HG03432 (cell line): ENCODE measurements around the gene PTGES3.
"Not testable (repeated sequence)": the region's sequence is repeated elsewhere in the genome, so short reads cannot be mapped to it uniquely, and the experiment has no call there.

ENCODE experiments used
- ATAC-seq: cut with Tn5 transposase; IDR thresholded peaks from one replicate; pipeline ENCODE4 v1.9.1; 2021; ENCODE audit warnings: mild to moderate bottlenecking, moderate library complexity; ENCODE audit not compliant: unreplicated experiment

Gene PTGES3

DNA sequence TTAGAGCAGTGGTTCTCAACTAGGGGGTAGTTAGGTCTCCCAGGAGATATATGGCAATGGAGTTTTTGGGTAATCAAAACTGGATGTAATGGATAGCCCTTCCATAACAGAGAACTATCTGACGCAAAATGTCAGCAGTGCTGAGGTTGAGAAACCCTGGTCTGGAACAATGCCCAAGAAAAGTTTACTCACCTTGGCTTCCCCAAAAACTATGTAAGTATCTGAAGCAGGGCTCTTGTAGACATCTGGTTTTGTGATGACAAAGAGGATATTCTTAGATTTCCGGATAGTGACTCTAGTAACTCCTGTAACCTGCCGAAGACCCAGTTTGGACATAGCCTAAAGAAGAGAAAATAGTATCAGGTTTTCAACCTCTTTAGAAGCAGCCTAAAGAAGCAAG is 25.3 kb upstream of the PTGES3 start:
- no peak for ATAC-seq

DNA sequence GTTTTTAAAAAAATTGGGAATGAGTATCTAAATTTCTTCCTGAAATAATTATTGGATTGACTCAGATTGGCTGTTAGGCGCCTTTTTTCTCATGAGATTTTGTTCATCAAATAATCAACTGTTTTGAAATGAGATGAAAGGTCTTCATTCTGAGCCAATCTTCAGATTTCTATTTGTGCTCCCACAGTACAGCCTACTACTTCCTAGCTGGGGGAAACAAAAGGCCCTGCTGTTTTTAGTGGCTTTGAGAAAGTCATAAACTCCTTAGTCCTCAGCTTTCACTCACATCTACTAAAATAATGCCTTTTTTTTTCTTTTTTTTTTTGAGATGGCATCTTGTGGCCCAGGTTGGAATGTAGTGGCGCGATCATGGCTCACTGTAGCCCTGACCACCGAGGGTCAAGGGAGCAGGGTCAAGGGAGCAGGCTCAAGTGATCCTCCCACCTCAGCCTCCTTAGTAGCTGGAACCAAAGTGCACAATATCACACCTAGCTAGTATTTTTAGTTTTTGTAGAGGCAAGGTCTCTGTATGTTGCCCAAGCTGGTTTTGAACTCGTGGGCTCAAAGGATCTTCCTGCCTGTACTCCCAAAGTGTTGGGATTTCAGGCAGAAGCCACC is 21.8 kb upstream of the PTGES3 start:
- no peak for ATAC-seq

DNA sequence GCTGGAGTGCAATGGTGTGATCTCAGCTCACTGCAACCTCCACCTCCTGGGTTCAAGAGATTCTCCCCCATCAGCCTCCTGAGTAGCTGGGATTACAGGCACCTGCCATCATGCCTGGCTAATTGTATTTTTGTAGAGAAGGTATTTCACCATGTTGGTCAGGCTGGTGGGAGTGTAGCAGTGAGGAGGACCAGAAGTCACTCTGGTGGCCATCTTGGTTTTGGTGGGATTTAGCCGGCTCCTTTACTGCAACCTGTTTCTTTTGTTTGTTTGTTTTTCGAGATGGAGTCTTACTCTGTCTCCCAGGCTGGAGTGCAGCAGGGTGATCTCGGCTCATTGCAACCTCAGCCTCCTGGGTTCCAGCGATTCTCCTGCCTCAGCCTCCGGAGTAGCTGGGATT is 16.4 kb upstream of the PTGES3 start:
- not testable (repeated sequence) for ATAC-seq

DNA sequence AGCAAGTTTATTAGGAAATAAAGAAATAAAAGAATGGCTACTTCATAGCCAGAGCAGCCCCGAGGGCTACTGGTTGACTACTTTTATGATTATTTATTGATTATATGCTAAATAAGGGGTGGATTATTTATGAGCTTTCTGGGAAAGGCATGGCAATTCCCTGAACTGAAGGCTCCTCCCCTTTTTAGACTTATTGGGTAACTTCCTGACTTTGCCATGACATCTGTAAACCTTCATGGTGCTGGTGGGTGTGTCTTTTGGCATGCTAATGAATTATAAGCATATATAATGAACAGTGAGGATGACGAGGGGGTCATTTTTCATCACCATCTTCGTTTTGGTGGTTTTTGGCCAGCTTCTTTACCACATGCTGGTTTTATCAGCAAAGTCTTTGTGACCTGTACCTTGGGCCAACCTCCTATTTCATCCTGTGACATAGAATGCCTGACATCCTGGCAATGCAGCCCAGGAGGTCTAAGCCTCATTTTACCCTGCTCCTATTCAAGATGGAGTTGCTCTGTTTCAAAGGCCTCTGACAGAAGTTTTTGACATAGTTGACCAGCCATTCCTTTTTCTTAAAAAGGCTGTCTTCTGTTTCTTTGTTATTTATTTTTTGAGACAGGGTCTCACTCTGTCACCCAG is 11.1 kb upstream of the PTGES3 start:
- ATAC-seq = no peak

DNA sequence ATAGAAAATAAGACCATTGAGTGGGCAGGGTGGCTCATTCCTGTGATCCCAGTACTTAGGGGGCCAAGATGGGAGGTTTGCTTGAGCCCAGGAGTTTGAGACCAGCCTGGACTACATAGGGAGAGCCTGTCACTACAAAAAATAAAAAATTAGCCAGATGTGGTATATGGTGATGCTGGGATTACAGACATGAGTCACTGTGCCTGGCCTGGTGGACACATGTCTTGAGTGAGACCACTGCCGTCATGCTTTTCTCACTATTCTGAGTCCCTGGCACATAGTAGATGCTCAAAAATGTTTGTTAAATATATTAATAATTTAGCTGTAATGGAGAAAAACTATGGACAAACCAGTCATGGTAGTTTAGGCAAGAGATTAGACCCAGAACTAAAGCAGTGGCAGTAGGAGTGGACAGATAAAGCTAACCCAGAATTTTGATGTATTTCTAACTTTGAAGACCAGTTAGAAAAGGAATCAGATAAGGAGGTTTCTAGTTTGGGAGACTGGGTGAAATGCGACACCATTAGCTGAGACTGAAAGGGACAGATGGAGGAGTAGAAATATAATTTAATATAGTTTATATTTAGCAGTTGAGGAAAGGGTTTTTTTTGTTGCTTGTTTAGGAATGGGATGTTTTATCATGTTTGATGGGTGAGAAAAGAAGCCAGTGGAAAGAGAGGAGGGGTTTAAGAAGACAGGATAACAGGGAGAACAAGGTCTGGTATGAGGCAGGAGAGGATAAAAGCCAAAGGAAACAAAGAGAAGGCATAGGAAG is 7.4 kb upstream of the PTGES3 start:
- ATAC-seq = no peak

DNA sequence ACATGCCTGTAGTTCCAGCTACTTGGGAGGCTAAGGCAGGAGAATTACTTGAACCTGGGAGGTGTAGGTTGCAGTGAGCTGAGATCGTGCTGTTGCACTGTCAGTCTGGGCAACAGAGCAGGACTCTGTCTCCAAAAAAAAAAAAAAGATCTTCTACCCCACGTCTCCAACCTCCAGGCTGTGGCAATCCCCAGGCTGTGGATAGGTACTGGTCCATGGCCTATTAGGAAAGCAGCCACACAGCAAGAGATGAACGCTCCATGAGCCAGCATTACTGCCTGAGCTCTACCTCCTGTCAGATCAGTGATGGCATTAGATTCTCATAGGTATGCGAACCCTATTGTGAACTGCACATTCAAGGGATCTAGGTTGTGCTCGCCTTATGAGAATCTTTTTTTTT is 6.1 kb upstream of the PTGES3 start:
- no peak for ATAC-seq

DNA sequence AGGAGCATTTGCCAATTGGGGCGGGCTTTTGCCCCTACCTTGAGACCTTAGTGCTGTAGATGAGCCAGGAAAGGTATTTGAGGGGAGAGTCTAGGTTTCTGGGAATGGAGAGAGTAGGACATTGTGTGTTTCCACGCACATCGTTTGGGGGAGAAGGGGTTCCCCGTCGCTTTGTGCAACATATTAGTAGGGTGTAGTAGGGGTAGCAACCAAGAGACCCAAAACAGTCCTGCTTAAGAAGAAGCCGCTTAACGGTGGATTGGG is 694 bp upstream of the PTGES3 start:
- no peak for ATAC-seq

DNA sequence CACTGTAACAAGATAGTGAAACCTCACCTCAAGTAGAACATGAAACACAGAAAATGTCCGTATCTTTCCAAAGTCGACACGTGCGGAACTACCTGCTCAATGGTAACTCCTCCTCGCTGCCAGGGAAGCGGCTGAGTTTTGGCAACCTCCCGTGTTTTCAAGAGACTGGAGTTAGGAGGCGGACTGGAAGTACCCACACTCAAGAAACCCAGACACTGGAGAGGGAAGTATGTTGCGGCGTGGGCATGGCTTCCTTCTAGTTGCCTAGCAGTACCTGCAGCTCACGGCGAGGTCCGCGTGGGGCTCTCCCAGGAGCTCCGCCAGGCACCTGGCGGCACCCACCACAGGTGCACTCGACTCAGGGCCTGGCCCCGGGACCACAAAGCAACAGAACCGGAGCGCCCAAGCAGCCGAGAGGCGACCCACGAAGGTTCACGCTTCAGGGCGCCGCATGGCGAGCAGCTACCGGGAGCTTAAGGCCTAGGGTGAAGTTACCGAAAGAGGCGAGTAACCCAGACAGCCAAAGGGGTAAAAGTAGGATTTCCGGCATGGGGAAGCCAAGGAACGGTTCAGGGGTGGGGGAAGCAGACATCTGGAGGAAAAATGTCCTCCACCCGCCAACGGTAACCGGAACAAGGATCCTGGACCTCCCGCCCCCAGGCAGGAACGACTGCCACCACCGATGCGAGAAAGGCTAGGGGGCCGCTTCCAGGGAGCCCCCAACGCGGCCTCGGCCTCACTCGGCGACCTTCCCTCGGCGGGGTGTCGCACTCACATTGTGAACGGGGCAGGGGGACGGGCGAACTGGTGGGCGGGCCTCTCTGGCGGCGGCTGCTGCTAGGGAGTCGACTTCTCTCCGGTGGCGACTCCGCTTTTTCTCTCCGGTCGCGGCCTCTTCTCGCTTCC is 608 bp downstream of the PTGES3 start:
- ATAC-seq = no peak

DNA sequence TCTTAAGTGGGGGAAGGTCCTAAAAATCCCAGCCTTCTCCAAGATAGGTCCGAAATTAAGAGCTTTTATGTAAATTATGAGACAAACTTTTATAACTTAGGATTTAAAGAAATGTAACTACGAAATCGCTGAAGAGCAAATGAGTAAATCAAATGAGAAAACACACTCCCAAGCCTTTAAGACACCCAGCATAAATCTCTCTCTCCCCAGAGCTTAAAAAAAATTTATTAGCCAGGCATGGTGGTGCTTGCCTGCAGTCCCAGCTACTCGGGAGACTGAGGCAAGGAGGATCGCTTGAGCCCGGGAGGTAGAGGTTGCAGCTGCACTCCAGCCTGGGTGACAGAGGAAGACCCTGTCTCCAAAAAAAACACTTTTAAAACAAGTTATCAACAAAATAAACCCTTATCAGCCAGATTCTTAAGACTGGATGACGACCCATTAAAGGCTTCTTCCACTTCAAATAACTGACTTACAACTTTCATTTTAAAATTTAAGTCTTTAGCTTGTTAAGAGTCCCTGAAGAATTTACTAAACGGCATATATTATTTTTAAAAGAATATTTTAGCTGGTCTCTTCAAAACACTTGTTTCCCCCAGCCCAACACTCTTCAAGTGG is 3.2 kb downstream of the PTGES3 start:
- no peak for ATAC-seq

DNA sequence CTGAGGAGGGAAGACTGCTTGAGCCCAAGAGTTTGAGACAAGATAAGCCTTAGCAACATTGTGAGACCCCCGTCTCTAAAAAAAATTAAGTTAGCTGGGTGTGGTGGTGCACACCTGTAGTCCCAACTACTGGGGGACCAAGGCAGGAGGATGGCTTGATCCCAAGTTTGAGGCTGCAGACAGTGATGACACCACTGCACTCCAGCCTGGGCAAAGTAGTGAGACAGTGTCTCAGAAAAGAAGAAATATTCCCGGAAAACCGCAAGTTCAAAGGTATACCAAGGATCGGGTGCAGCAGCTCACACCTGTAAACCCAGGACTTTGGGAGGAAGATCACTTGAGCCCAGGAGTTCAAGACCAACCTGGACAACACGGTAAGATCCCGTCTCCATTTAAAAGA is 5.8 kb downstream of the PTGES3 start:
- no peak for ATAC-seq

DNA sequence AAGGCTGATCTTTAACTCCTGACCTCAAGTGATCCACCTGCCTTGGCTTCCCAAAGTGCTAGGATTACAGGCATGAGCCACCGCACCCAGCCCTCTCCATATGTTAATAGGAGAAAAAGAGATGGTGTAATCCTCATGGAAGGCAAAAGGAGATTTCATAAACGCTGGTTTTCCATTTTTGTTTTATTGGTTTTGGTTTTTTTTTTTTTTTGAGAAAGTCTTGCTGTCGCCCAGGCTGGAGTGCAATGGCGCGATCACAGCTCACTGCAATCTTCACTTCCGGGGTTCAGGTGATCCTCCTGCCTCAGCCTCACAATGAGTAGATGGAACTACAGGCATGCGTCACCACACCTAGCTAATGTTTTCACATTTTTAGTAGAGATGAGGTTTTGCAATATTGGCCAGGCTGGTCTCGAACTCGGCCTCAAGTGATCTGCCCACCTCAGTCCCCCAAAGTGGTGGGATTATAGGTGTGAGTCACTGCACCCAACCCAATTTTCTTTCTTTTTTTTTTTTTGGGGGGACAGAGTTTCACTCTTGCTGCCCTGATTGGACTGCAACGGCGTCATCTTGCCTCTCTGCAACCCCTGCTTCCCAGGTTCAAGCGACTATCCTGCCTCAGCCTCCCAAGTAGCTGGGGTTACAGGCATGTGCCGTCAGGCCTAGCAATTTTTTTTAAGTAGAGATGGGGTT is 8.1 kb downstream of the PTGES3 start:
- no peak for ATAC-seq

DNA sequence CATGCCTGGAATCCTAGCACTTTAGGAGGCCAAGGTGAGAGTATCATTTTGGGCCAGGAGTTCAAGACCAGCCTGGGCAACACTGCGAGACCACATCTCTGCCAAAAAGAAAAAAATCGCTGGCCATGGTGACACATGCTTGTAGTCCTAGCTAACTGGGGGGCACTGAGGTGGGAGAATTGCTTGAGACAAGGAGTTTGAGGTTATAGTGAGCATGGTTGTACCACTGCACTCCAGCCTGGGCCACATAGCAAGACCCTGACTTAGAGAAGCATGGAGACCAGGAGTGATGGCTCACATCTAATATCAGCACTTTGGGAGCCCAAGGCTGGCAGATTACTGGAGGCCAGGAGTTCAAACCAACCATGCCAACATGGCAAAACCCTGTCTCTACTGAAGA is 9.2 kb downstream of the PTGES3 start:
- ATAC-seq = no peak

DNA sequence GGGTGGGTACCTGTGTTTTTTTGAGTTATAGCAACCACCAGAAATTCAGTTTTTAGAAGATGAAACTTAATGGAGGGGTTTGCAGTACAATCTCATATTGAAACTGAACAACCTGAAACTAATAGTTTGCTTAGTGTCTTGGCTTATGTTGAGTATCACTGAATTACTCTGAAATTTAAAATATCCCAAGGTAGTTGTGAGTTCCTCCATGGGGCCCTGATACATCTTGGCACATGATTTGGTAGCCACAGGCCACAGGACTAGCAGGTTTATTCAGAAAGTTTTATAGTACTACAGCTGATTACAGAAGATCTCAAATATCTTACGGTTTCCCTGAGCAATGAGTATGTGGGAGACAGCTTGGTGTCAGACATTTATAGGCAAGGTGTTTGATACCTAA is 10.4 kb downstream of the PTGES3 start:
- peak; percentile 76 for ATAC-seq

DNA sequence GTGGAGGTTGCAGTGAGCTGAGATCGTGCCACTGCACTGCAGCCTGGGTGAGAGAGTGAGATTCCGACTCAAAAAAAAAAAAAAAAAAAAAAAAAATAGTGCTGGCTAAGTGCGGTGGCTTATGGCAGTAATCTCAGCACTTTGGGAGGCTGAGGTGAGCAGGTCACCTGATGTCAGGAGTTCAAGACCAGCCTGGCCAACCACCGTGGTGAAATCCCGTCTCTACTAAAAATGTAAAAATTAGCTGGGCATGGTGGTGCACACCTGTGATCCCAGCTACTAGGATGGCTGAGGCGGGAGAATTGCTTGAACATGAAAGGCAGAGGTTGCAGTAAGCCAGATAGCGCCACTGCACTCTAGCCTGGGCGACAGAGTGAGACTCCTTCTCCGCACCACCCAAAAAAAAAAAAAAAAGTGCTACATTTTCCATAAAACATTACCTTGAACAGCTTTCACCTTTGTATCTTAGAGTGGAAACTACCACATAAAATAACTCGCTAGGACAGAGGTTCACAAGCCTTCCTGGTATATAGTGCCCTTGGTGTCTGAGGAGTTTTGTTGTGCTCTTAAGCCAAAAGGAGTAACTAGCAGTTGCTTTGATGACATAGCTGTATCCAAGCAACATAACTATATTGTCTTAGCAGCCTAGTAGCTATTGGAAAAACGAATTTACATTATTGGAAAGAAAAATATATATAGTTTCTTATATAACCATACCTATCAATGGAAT is 11.1 kb downstream of the PTGES3 start:
- ATAC-seq = no peak

DNA sequence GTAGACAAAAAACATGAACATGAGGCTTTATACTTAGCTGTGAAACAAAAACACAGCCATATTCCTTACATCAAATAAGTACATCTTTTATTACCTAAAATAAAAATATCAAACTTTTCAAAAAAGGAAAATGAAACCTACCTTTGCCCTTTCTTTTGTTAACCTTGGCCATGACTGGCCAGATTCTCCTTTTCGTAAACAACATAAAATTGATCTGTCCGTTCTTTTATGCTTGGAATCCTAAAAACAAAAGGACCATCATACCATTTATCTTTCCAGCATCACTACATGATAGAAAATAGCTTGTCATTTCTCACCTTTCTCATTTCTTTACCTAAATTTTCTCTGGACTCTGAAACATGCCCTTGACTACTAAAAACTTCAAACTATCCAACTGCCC is 16.5 kb downstream of the PTGES3 start:
- ATAC-seq = no peak

DNA sequence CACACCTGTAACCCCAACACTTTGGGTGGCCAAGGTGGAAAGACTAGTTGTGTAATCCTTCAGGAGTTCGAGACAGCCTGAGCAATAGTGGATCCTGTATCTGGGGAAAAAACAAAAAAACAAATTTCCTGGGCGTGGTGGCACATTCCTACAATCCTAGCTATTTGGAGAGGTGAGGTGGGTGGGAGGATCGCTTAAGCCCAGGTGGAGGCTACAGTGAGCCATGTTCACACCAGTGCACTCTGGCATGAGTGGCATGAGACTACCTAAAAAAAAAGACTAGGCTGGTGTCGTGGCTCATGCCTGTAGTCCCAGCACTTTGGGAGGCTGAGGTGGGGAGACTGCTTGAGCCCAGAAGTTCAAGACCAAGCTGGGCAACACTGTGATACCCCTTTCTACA is 17.2 kb downstream of the PTGES3 start:
- ATAC-seq = no peak

DNA sequence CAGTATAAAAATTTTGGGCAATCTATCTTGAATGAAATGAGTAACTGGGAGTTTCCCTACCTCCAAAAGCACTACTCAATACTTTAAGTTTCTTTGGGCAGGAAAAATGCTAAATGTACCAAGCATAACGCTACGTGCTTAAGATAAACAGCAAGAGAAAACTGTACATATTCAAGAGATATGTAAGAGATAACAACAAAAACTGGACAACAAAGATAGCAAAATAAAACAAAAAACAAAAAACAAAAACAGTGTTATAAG is 20.0 kb downstream of the PTGES3 start:
- ATAC-seq = no peak

DNA sequence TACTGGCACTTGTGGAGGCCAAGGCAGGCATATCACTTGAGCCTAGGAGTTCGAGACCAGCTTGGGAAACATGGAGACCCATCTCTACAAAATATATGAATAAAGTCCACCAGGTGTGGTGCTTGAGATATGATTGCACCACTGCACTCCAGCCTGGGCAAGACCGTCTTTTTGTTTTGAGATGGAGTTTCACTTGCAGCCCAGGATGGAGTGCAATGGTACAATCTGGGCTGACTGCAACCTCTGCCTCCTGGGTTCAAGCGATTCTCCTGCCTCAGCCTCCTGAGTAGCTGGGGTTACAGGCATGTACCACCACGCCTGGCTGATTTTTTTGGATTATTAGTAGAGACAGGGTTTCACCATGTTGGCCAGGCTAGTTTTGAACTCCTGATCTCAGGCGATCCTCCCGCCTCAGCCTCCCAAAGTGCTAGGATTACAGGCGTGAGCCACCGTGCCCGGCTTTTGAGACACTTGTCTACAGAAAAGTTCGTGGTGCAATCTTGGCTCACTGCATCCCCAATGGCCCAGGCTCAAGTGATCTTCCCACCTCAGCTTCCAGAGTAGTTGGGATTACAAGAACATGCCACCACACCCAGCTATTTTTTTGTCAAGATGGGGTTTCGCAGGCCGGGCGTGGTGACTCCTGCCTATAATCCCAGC is 26.0 kb downstream of the PTGES3 start:
- no peak for ATAC-seq

DNA sequence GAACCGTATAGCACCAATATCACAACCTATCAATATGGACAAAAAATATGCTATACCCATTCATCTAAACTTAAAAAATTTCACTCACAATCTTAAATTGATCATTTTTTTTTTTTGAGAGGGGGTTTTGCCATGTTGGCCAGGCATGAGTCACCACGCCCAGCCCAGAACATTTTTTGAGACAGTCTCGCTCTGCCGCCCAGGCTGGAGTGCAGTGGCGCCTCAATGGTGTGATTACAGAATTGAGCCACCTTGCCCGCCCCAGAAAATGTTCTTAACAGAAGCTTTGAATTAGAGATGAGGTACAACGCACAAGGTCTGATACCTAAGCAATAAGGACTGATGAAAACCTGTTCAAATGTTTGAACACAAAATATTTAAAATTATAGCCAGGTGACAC is 26.5 kb downstream of the PTGES3 start:
- ATAC-seq = no peak

DNA sequence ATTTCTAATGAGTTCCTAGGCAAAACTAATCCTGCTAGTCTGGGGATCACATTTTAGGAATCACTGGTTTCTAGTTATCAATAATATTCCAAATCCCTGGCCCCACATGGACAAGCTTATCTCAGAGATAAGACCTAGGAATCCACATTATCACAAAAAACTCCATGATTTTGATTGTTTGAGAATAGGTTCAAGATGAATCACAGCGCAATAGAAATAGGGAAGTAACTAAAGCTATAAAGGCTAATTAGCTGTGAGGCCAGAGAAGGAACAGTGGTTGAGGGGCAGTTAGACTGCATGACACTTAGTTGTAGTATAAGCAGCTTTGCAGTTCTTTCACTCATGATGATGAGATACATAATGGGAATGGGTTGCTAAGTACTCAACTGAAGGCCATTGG is 29.2 kb downstream of the PTGES3 start:
- no peak for ATAC-seq
